ENCODE measurements around the gene ELMO3. TPM values are rescaled to one million over a fixed set of nuclear protein-coding genes. Genes with fewer than 3 reads are reported as not detected.
A peak's percentile ranks its signal among the peaks of the same experiment; 100 is the strongest.

Gene ELMO3
- total RNA-seq, 1 donor from 2014 or later = 0.64 TPM

DNA sequence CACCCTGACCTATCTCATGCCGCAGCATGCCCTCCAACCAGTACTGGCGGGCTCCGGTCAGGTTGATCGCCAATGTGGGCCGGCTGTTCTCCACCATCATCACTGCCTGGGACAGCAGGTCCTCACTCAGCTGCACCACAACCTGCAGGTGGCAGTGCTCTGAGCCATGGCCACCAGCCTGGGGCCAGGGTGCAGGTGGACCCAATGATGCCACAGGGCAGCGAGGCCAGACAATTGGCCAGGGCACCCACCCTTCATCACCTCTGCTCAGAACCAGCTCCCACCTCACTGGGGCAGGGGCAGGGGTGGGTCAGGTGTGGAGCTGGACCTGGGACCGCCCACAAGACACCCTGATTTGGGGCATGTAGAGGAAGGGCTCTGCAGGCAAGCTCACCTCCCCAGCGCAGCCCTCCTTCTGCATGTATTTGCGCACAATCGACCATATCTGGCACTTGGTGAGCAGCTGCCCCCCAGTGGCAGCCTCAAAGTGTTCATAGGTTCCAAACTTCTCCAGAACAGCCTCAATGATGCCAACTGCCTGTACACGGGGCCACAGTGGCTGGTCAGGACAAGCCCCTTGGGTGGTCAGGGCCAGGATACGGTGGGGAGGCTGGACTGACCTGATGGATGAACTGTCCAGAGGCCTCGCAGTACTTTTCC lies 19.4 kb upstream of the ELMO3 start:
- DNase-seq (ENCODE audit: low read depth in 2 of 2) = peak in 1 of 2 donors; percentile 24

GRCh38 chr16:67180166-67180565 lies 18.8 kb upstream of the ELMO3 start:
- DNase-seq (ENCODE audit: low read depth in 2 of 2) = no peak

GRCh38 chr16:67181346-67181745 lies 17.6 kb upstream of the ELMO3 start:
- DNase-seq (ENCODE audit: low read depth in 2 of 2) = peak in 1 of 2 donors; percentile 70

- no peak for DNase-seq (ENCODE audit: low read depth in 2 of 2)
Observed at GRCh38 chr16:67182288-67182687, 16.6 kb upstream of the ELMO3 start.

GRCh38 chr16:67183284-67183626 lies 15.7 kb upstream of the ELMO3 start:
- DNase-seq (ENCODE audit: low read depth in 2 of 2) = no peak

DNA sequence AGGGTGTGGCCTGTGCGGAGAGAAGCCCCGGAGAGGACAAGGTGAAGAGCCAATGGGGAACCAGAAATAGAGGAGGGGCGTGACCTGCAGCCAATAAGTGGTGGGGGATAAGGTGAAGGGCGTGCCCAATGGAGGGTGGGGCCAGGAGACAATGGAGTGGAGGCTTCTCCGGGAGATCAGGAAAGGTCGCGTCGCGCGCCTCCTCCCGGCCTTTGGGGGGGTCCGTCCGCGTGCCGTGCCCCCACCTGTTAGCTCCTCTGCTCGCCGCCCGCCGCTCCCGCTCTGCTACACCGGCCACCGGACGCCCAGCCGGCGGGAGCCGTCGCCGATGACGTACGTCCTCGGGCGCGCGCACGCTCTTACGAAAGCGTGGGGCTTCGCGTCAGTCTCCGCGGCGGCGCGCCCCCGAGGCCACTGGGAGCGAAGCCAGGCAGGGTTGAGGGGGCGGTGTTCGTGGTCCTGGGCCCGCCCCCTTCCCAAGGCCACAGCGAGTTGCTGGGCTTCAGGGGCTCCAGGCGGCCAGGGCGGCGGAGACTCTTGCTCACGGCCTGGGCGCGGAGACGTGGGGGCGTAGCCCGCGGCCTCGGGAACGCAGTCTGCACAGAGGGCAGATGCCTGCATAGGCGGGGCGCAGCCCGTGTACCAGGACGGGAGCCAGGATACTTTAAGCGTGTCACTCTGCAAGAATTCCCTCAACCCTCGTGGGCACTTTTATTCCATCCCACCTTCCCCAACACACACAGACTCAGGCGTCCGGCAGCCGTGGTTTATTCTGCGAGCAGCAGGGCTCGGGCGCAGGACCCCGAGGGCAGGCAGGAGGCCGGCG lies 15.1 kb upstream of the ELMO3 start, which contains the start of gene MATCAP1:
MATCAP1 (minus strand) TSS at position 337 of the 826 bp plus-strand sequence. CDS start 3,353 bp downstream, outside the sequence.
- DNase-seq (ENCODE audit: low read depth in 2 of 2) = peak; percentile 96 to 99

DNA sequence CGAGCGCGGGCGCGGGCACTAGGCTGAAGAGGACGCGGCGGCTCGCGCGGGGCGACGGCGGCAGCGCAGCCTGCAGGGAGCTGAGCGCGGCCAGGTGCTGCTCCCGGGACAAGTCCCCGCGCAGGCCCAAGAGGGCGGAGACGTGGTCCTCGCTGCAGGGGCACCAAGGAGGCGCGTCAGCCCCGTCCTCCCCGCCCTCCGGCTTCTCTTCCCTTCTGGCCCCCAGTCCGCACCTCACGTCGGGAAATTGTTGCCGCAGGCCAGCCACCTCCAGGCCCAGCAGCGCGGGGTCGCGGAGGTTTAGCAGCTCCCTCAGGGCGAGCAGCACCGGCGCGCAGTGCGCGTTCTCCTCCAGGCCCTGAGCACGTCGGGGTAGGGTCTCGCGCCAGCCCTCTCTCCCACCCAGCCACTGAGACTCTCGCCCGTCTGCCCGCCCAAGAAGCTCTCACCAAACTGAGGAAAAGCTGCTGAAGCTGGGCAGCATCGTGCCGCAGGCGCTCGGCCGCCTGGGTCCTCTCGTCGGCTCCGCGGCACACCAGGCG lies 14.4 kb upstream of the ELMO3 start:
- DNase-seq (ENCODE audit: low read depth in 2 of 2) = no peak

- DNase-seq (ENCODE audit: low read depth in 2 of 2) = peak; percentile 60 to 88
Observed at GRCh38 chr16:67184995-67185650, 13.8 kb upstream of the ELMO3 start.

DNA sequence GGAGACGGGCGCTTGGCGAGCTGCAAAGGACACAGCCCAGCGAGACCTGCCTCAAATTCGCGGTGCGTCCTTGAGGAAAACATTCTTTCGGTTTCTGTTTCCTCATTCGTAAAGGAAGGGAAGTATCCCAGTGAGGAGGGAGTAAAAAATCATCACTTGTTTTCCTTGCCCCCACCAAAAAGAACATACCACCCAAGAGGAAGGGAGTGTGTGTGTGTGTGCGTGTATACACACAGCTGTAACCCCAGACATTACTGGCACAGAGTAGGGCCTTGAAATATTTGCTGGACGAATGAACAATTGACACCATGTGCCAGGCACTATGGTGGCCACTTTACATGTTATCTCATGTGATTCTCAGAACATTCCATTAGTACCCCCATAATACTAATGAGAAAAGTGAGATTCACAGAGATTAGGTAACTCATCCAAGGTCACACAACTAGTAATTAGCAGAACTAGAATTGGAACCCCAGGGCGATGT lies 13.2 kb upstream of the ELMO3 start:
- DNase-seq (ENCODE audit: low read depth in 2 of 2) = no peak

- DNase-seq (ENCODE audit: low read depth in 2 of 2) = no peak
Observed at GRCh38 chr16:67186550-67186950, 12.4 kb upstream of the ELMO3 start.

GRCh38 chr16:67187175-67187890 lies 11.6 kb upstream of the ELMO3 start:
- no peak for DNase-seq (ENCODE audit: low read depth in 2 of 2)

DNA sequence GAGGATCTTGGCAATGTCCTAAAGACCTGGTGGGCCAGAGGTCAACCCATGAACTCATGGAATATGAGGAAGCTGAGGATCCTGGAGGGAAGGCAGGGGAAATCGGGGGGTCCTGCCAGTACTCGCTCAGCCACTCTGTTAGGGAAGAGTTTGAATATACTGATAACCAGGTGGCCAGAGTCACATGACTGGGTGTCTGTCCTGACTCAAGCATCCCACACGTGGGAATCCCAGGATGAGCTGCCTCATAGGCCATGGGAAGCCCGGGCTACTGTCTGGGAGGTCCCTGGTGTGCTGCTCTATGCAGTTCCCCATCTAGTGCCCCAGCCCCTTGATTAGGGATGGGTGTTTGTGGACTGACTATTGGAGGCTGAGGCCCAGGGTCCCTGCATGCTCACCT lies 10.6 kb upstream of the ELMO3 start:
- DNase-seq (ENCODE audit: low read depth in 2 of 2) = no peak

DNA sequence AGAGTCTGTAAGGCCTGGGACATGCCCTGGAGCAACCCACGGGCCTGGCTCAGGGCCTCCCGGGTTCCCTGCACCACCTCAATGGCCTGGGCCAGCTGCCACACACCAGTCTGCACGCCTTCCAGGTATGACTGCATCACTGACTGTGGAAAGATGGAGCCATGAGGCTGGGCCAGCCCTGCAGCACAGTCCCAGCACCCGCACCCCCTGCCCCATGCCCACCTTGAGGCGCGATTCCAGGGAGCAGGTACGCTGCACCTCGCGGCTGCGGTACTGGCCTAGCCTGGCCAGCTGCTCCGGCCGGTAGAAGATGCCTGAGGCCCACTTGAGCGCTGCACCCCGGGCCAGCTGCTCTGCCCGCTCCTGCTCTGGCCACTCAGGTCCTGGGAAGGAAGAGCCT lies 10.1 kb upstream of the ELMO3 start:
- no peak for DNase-seq (ENCODE audit: low read depth in 2 of 2)

- DNase-seq (ENCODE audit: low read depth in 2 of 2) = no peak
Observed at GRCh38 chr16:67190041-67190440, 8.9 kb upstream of the ELMO3 start, which contains the start of gene EXOC3L1. TSS of gene EXOC3L1 (minus strand) at chr16:67190136. CDS start at chr16:67189676, 460 bp downstream.

DNA sequence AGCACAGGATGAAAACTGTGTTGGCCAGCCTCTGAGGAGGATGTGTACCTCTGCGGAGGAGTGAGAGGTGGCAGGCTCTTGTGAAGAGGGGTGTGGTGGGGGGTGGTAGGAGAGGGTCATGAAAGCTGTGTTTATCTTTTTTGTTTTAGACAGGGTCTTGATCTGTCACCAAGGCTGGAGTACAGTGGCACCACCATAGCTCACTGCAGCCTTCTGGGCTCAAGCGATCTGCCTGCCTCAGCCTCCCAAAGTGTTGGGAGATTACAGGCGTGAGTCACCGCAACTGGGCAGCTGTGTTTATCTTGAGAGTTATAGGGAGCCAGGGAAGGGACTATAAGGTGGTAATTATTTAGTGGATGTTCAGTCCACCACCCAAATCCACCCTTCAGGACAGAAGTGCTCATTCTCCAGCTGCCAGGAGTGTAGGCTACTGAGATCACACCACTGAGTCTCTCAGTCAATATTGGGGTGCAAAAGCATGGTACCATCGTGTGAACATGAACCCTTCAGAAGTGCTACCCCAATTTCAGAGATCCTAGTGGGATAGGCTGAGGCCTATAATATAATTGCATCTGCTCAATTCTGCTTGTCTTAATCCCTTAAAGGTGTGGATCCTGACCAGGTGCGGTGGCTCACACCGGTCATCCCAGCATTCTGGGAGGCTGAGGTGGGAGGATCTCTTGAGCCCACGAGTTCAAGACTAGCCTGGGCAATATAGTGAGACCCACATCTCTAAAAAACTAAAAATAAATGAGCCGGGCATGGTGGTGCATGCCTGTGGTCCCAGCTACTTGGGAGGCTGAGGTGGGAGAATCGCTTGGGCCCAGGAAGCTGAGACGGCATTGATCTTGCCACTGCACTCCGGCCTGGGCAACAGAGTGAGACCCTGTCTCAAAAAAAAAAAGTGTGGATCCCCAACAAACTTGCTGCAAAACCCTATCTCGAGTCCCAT lies 8.2 kb upstream of the ELMO3 start:
- peak in 1 of 2 donors; percentile 34 for DNase-seq (ENCODE audit: low read depth in 2 of 2)

- DNase-seq (ENCODE audit: low read depth in 2 of 2) = no peak
Observed at GRCh38 chr16:67191411-67191994, 7.4 kb upstream of the ELMO3 start.

DNA sequence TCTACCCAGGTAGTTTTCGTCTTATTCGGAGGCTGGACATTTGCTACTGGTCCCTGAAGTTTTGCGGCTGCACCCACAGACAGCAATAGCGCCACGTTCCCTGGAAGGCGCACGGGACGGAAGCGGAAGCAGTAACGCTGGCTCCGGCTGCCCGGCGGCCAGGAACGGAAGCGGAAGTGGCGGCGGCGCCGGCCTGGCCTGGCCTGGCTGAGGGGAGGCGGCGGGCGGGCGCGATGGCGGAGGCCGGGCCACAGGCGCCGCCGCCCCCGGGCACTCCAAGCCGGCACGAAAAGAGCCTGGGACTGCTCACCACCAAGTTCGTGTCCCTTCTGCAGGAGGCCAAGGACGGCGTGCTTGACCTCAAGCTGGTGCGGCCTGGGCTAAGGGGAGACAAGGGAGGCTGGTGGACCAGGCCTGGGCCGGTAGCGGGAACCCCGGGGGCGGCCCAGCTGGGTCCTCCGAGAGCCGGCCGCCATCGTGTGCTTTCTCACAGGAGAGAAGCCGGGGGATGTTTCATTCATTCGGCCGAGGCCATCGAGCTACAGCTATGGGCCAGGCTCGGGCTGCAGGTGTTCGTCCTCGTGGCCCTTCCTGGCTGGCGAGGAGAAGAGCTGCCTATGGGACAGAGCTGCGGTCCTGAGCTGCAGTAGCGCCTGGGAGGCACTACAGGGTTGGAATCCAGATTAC lies 6.8 kb upstream of the ELMO3 start, which contains the start of gene E2F4:
E2F4 (plus strand) TSS at position 161 of the 687 bp plus-strand sequence; CDS start at position 234, 73 bp downstream.
- DNase-seq (ENCODE audit: low read depth in 2 of 2) = peak; percentile 87 to 96

DNA sequence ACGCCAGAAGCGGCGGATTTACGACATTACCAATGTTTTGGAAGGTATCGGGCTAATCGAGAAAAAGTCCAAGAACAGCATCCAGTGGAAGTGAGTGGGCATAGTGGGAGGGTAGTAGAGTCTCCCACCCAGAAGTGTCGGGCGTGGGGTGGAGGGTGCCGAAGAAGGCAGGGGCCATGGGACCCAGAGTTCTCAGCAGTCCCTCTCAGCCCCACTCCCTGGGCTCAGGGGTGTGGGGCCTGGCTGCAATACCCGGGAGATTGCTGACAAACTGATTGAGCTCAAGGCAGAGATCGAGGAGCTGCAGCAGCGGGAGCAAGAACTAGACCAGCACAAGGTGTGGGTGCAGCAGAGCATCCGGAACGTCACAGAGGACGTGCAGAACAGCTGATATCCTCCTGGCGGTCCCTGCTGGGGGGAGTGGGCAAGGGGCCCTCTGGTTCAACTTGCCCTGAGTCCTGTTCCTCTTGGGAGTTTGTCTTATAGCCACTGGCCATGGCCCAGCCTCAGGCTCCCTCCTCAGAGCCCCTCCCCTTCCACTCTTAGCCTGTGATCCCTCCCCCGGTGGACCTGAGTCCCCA lies 6.1 kb upstream of the ELMO3 start:
- no peak for DNase-seq (ENCODE audit: low read depth in 2 of 2)
